Hematopoietic multipotent progenitor cell treated with erythropoietin and hydrocortisone succinate and interleukin-3 and kit ligand, for 4 days (in vitro differentiated cells): Measurements from ENCODE around the gene TSPAN7.

Experiments
- DNase-seq: peaks from one replicate; pipeline ENCODE4 v3.0.0-alpha.2; 2015

Gene TSPAN7, protein sequence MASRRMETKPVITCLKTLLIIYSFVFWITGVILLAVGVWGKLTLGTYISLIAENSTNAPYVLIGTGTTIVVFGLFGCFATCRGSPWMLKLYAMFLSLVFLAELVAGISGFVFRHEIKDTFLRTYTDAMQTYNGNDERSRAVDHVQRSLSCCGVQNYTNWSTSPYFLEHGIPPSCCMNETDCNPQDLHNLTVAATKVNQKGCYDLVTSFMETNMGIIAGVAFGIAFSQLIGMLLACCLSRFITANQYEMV

DNA sequence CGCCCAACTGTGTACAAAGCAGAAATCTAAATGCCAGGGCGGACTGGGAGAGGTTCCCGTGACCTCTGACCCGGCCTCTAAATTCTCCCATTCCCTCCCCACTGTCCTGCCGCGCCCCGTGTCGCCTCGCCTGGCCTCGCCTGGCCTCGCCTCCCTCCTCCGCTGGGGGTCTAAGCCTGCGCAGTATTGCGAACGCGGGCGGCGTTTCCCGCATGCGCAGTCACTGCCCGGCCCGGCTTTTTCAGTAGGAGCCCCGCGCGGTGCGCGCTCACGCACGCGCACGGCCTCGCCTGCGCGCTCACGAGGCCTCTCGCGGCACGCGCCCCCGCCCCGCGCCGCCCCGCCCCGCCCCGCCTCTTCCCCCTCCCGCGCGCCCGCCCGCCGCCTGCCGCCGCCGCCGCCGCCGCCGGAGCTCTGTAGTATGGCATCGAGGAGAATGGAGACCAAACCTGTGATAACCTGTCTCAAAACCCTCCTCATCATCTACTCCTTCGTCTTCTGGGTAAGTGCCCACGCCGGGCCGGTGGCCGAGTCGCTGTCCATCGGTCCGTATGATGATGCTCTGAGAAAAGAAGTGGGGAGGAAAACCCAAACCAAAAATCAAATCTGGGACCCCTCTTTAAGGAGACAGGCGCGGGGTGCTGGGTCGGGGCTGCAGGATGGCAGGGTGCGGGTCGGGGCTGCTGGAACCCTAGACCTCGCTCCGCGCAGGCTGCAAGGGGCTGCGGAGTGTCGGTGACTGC is at the start of gene TSPAN7:
TSS of gene TSPAN7 (plus strand) at position 417 of the 743 bp plus-strand sequence. CDS start at position 422, 5 bp downstream.
- peak; percentile 84 for DNase-seq

DNA sequence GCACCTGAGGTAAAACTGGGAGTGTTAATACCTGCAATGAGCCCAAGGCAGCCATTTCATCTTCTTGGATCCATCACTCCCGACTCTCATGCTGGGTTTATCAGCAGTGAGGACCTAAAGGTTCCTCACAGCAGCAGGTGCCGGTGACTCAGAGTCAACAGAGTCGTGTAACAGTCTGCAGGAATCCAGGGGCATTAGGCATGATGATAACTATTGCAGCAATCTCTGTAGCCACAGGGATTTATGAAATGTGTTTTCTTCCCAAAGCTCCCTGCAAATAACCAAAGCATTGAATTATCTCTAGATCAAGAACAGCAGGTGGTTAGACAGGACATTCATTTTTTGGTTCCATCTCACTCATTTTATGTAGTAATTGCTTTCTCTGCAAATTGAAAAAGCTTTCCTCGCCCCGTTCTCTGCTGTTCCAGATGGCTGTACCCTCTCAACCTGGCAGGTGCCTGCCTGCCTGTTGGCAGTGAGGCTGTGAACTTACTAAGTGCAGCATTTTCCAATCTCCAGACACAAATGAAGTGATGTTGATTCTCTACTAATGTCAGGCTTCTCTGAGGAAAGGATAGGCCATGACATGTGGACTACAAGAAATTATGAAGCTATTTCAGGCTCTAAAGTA is 48.1 kb upstream of the TSPAN7 start:
- no peak for DNase-seq

DNA sequence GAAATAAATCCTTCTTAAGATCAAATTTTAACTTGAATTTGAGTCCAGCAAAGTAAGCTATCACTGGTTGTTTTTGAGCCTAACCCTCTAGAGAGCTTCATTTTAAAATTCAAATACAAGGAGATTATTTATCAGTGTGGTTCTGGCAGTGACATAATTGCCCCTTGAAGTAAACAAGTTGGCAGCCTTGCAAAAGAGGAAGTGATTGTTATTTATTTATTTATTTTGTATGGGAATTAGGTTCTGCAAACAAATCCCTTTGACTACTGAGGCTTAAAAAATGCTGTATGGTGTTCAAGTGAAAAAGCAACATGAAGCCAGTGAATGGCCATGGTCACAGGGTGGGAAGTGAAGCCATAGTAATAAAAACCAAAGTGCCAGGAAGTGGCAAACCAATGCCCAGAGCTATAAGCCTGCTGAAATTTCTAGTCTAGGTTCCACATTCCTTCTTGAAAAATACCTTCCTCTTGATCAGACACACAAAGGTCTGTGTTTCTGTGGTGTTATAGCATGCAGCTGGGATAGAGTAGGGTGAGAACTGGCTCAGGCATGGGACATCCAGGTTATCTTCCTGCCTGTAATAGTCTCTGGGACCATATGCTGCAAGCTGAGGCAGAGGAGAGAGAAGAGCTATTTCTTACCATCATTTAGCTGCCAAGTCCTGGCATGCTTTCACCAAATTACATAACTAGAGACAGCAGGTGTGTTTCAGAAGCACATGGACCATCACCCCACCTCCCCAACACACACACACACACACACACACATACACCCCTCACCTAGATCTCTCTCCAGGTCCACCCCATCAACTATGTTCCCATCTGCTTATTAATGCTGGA is 47.1 kb upstream of the TSPAN7 start:
- DNase-seq: peak; percentile 29

DNA sequence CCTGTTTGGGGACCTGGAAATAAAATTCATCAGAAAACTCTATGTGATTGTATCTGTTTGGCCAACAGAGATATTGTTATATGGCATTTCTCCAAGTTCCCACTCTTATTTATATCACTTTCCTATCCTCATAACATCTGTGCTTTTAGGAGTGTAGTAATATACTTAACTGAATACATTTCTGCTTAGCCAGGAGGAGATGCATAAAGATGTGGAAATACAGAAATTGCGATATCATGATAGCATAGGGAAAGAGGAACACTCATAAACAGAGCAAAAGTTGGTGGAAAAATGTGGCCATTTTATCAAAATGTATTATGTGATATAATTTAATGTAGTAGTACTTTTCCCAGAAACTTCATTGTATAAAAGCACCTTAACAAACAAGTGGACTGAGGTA is 46.1 kb upstream of the TSPAN7 start:
- peak; percentile 16 for DNase-seq

DNA sequence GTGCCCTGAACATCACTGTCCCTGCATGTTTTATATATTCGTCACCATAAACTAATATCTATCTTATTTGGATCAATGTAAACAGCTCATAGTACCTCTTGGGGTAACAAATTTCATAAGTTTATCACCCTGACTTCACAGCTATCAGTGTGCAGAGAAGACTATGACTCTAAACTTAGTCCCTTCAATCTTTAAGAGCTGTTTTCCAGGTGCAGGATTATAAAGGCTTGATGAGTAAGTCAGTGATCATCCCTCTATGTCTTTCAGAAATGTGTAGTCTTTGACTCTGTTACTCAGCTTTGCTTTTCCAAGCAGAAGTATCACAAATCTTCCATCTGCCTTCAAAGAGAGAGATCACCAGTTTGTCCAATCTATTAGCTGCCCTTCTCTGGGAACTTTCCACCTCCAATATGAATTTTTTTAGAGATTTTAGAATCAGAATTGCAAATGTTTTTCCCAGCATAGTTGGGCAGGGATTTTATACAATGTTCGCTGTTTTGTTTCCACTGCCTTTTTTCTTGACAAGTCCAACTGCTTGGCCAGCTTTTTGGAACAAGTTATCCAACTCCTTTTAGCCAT is 45.1 kb upstream of the TSPAN7 start:
- DNase-seq: no peak

DNA sequence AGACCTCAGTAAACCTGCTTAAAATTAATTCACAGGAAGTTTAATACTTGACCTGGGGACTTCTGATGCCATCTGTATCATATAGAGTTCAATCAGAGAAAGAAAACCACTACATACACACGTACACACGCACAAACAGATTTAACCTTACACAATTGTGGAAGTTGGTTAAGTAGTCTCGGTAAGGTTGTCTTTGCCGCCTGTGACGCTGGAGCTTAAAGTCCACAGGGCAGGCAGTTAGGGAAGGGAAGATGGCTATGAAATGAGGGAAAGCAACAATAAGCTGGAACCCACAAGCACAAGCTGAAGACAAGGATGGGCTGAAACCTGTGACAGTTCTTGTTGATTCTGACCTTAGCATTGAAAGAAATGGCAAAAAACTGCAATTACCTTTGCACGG is 41.7 kb upstream of the TSPAN7 start:
- no peak for DNase-seq

DNA sequence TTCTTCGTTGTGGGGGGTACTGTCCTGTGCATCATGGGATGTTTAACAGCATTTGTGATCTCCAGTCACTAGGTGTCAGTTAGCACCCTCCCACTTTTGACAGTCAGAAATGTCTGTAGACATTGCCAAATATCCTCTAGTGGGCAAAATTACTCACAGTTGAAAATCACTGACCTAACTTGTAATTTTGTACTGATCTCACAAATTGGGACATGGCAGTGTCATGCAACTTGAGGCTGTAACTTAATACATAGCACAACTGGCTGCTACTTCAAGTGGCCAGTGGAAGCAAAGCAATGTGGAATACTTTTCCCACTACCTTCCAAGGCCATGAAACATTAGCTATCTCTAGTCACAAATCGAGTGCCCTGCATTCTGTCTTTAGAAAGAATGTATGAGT is 23.2 kb upstream of the TSPAN7 start:
- DNase-seq: no peak

DNA sequence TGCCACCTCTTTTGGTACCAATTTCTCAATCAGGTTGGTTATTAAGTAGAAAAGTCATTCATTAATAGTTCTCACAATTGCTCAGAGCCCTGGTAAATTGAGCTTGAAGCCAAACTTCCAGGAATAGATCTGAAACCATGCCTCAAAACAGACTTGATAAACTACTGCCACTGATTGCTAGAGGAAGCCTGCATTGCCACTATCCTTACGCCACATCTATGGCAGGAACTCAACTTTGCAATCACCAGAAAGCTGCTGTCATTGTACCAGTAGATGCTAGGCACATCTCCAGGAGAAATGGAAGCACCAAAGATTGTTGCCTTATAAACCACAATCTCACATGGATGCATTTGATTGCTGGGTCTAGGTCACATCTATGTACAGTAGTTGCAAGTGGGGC is 21.6 kb upstream of the TSPAN7 start:
- no peak for DNase-seq

DNA sequence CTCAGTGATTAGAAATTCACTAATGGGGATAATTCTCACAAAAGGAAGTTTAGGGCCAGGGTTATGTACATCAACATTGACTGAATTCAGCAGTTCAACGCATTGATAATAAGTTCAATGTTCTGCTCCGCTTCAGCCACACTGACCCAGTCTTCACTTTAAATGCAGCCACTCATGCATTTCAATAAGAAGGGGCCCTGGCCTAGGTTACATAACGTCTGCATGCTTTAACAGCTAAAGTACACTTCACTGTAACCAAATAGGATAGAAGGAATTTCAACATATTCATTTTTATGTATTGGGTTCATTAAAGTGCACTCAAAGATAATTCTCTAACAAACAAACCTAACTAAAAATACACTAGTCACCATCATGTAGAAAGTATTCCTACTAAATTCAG is 12.8 kb upstream of the TSPAN7 start:
- DNase-seq: no peak

DNA sequence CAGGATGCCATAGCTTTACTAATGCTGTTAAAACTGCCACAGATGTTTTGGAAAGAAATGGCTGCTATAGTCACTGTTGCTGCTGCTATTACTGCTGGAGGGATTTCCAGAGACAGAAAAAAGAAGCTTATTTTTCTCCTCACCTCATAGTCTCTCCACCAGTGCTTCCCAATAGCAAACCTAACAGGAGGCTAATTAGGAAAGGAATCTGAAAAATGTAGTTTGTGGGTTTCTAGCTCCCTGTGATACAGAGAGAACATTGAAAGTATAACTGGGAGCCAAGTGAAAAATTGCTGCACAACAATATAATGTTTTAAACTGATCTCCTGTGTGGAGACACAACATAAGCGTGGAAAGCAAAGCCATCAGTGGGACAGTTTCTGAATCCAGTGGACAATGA is 8.6 kb upstream of the TSPAN7 start:
- DNase-seq: no peak

DNA sequence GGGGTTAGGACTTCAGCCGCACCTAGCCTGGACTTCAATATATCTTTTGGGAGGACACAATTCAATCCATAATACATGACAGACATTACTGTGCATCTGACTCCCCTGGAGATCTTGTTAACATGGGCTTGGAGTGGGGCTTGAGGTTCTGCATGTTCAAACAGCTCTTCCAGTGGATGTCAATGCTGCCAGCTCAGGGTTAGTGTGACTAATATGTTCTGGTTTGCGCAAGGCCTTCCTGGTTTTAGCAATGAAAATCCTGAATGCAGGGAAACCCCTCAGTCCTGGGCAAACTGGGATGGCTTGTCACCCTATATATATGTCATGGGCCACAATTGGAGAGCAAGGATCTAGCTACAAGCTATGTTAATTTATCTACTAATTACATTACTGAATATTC is 2.7 kb upstream of the TSPAN7 start:
- no peak for DNase-seq

DNA sequence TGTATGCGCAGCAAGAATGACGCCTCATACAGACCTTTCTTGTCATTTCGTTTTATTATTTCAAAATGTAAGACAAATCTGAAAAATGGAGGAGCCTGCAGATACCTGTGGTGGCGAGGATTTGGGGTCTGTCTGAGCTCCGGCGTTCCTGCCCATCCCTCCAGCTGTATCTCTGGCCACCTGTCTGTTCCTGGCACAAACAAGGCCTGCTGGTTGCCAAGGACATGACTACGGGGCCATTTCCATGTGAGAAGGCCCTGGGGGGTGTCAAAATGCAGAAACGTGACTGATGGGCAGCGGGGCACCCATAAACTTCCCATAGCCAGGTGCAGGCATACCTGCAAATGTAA is 591 bp upstream of the TSPAN7 start:
- DNase-seq: no peak

DNA sequence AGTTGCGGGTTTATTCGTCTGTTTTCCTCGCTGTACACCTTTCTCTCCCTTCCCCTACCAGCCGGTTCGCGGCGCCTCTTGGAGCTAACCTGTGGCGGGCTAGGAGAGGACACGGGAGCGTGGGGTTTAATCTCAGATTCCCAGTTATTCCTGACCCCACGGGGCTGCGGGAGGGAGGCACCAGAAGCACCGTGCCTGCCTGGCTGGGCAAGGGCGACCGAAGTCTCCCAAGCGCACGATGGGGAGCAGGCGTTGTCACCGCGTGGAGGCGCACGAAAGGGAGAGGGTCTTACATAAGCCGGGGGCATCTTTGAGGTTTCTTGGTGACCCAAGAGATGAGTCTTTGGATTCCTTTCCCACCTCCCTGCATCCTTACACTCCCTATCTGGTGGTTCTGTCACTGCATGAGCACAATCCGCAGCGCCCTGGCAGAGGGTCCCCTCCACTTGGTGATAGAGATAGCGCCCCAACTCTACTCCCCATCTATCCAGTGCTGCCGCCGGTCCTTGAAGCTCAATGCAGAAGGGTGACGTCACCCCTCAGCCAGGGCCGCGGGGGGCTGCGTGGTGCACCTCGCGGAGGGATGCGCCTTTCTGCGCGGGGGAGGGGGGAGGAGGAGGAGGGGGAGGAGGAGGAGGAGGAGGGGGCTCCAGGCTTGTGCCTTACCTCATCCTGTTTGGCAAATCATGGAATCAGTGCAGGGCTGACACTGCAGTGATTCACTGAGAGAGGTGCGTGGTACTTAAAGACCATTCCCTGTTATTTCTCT is 793 bp downstream of the TSPAN7 start:
- peak; percentile 5 for DNase-seq

DNA sequence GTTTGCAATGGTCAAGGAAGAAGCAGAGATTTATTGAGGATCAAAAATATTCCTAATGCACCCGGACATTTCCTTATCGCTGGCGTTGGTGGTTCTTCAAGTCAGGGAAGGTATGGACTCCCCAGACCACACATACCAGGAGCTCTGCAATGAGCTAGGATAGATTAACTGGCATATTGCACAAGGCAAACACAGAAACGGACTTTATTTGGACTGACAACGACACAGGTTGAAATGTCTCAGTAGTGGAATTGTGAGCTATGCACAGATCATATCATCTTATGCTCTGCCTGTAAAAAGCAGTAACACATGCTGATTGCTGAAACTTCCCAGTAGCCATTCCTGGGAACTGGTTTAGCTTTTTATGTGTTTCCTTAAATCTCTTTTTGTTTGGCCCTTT is 1.7 kb downstream of the TSPAN7 start:
- DNase-seq: no peak

DNA sequence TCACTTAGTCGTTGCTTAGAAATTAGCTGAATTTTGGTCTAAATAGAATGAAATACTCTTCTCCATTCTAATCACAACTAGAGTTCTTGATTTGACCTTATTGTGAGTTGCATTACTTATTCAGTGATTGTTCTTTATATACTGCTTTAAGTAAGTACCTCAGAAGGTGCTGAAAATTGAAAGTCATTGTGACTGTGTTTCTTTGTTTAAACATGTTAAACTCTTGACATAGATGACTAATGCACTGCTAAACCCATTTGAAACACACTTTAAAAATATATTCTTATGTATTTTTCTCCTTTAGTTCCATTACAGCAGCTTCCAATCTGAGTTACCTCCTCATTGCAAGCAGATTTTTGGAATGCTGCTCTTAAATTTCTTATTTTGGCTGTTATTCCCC is 9.1 kb downstream of the TSPAN7 start:
- DNase-seq: no peak

DNA sequence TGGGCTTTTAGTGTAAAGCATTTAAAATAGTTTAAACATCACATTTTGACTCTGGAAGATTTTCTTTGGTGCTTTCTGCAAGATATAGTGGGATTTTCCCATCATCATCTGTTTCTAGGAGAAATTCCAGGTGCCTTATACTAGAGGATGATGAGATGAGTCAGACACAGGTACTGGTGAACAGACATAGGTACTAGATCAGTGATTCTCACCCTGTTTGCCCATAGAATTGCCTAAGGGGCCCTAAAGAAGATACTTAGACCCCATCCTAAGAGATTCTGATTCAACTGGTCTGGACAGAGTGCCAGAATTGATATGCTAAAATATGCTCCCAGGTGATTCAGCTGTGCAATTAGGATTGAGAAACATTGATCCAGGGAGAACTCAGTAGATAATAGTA is 9.7 kb downstream of the TSPAN7 start:
- DNase-seq: no peak

DNA sequence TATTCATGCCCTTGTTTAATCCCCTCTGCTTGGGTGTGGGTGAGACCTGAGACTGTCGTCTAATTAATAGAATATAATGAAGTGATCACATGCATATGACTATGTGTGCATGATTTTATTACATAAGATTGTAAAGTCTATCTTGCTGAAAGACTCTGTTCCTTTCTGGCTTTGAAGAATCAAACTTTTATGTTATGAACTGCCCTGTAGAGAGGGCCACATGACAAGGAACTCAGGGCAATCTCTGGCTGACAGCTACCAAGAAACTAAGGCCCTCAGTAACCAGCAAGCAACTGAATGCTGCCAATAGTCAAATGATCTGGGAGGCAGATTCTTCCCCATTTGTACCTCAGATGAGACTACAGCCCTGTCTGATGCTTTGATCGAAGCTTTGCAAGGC is 13.5 kb downstream of the TSPAN7 start:
- no peak for DNase-seq

DNA sequence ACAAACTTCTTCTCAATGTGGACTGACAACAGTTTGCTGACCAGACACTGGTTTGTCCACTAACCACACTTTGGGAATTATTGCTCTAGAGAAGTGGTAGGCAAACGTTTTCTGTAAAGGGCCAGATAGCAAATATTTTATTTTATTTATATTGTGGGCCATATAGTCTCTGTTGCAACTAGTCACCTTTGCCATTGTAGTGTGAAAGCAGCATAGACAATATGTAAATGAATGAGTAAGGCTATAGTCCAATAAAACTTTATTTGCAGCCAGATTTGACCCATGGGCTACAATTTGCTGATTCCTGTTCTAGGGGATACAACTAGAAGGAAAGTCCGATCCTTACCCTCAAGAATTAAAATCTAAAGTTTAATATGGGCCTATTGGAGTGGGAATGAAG is 14.5 kb downstream of the TSPAN7 start:
- DNase-seq: no peak

DNA sequence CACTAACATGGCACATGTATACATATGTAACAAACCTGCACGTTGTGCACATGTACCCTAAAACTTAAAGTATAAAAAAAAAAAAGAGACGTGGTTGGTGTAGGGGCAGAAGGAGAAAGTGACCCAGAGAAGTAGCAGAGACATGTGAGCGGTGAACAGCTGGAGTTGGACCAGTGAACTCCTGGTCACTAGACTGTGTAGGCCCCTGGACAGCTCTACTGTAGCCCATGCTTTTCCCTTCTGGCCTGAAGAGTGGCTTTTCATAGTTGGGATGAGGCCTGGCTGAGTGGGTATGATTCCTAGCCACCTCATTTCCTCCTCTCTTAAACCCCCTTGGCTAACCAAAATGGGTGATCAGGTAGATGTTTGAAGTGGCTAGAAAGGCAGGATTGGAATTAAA is 16.4 kb downstream of the TSPAN7 start:
- no peak for DNase-seq

DNA sequence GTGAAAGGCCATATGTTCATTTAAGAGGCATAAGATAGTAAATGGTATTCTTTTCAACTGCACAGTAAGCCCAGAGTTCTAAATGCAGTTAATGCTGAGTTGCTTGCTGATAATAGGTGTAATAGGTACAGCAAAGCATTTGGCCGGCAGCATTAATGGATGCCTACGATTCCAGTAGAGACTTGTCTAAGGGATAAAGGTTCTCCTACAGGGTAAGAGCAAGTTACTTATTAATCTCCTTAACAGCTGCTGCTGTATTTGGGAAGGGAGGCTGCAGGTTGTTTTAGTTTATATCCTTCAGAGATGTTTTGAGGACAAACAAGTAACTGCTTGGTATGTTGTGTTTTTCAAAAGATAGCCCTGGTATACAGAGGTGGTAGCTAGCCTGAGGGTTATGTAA is 16.8 kb downstream of the TSPAN7 start:
- no peak for DNase-seq

DNA sequence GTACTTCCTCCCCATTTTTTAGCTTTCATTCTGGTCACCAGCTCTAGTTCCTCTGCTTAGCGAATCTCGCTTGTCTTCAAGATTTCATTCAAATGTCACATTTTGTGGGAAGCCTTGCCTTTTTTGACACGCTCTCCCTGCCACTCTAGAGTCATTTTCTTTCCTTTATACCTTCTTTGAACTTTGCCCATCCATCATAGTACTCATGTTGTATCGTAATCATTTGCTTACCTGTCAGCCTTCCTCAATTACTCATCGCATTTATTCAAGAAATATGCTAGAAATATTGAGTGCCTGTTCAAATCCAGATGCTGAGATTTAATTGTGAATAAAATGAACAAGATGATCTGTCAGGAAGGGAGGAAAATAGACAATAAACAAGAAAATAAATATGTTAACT is 21.8 kb downstream of the TSPAN7 start:
- no peak for DNase-seq

DNA sequence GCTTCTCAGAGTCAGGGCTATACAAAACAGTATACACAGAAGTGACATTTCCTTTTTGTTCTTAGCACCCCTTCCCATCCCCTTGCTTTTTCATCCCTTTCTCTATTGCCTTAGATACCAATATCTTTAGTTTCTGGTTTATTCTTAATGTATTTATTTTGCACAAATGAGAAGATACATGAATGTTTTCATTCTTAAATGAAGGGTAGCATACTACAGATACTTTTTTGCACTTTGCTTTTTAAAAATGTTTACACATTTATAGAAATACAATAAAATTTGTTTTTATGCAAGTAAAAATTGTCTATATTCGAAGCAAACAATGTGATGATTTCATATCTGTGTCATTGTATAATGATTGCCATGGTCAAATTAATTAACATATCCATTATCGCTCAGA is 33.1 kb downstream of the TSPAN7 start:
- no peak for DNase-seq
